Breast epithelium (tissue), 3 donors: ENCODE measurements around the gene TRIO.

Experiments
- POLR2A ChIP-seq: fragments of 450-650 bp; IDR thresholded peaks from one replicate; pipeline ENCODE4 v1.6.1; 2016; ENCODE audit warnings: antibody characterized with exemption, mild to moderate bottlenecking, moderate library complexity
- TF ChIP-seq, protein P1 (sequence below), 3 donors: fragments of 450-650 bp; IDR thresholded peaks; one replicate each; pipeline ENCODE4 v1.5.1; 2016 to 2017; ENCODE audit warnings: antibody characterized with exemption in 3 of 3, mild to moderate bottlenecking in 3 of 3, moderate library complexity in 3 of 3

DNA sequence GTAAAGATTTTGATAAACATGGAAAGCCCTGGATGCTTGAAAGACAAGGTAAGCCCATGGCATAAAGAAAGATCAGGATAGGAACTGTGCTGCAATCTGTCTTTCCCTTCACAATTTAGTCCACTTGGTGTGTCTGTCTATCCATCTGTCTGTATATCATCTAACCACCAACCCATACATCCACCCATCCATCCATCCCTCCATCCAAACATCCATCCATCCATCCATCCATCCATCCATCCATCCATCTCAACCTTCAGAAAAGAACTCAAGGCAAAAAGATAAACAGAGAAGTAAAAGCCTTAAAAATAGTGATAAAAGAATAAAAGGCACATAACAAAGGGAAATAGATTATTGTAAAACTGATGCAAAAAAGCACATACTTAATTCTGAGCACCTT lies 15.1 kb upstream of the TRIO start:
- TF ChIP-seq, protein P1, sequence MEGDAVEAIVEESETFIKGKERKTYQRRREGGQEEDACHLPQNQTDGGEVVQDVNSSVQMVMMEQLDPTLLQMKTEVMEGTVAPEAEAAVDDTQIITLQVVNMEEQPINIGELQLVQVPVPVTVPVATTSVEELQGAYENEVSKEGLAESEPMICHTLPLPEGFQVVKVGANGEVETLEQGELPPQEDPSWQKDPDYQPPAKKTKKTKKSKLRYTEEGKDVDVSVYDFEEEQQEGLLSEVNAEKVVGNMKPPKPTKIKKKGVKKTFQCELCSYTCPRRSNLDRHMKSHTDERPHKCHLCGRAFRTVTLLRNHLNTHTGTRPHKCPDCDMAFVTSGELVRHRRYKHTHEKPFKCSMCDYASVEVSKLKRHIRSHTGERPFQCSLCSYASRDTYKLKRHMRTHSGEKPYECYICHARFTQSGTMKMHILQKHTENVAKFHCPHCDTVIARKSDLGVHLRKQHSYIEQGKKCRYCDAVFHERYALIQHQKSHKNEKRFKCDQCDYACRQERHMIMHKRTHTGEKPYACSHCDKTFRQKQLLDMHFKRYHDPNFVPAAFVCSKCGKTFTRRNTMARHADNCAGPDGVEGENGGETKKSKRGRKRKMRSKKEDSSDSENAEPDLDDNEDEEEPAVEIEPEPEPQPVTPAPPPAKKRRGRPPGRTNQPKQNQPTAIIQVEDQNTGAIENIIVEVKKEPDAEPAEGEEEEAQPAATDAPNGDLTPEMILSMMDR (IDR thresholded peaks at IDR 0.05) = no peak
- TF ChIP-seq POLR2A = no peak
